WERI-Rb-1 (cell line): ENCODE data around the gene ENOX1.

ENCODE experiments used
- DNase-seq: peaks from one replicate; pipeline ENCODE4 v3.0.0-alpha.2; 2020
- H3K27ac ChIP-seq: fragments of 250-450 bp; sonication (Bioruptor Pico); 2 replicates; pipeline ENCODE4 v1.5.1; 2020; ENCODE audit warnings: mild to moderate bottlenecking, moderate library complexity
- H3K27me3 ChIP-seq: fragments of 250-450 bp; sonication (Bioruptor Pico); 2 replicates; pipeline ENCODE4 v1.5.1; 2021; ENCODE audit warnings: mild to moderate bottlenecking, low read depth, moderate library complexity; ENCODE audit not compliant: insufficient read depth, severe bottlenecking
- H3K36me3 ChIP-seq: fragments of 250-450 bp; sonication (Bioruptor Pico); 2 replicates; pipeline ENCODE4 v1.5.1; 2020; ENCODE audit warnings: mild to moderate bottlenecking, moderate library complexity
- H3K4me3 ChIP-seq: 2 replicates; pipeline ENCODE4 v1.5.1; 2011; ENCODE audit warnings: low read depth, mild to moderate bottlenecking, control low read depth, low read length
- H3K9me3 ChIP-seq: fragments of 250-450 bp; sonication (Bioruptor Pico); 2 replicates; pipeline ENCODE4 v1.5.1; 2021; ENCODE audit warnings: mild to moderate bottlenecking, moderate library complexity; ENCODE audit not compliant: severe bottlenecking
- CTCF ChIP-seq: IDR thresholded peaks from 2 replicates; pipeline ENCODE4 v1.5.1; 2011; ENCODE audit warnings: low read depth, mild to moderate bottlenecking, control low read depth, inconsistent platforms, low read length

Gene ENOX1

GRCh38 chr13:43802511-43802910 is 15.7 kb upstream of the ENOX1 start:
- Histone ChIP-seq H3K36me3 (no peaks in the 10 kb centered on the region), H3K27ac (no peak overlapping the region), H3K27me3 (no peaks in the 10 kb centered on the region), H3K4me3 (no peak overlapping the region), H3K9me3 (no peaks in the 10 kb centered on the region)
- no peak for TF ChIP-seq CTCF
- no peak for DNase-seq

GRCh38 chr13:43800828-43801227 is 14.1 kb upstream of the ENOX1 start:
- no peaks in the 10 kb centered on the region for H3K27me3 ChIP-seq

GRCh38 chr13:43799191-43799590 is 12.4 kb upstream of the ENOX1 start:
- no peak for TF ChIP-seq CTCF
- Histone ChIP-seq H3K4me3 (no peak overlapping the region), H3K27me3 (no peaks in the 10 kb centered on the region), H3K27ac (no peak overlapping the region), H3K36me3 (no peaks in the 10 kb centered on the region), H3K9me3 (no peaks in the 10 kb centered on the region)
- no peak for DNase-seq

More at GRCh38 chr13:43800828-43801227, 14.1 kb upstream of the ENOX1 start:
- Histone ChIP-seq H3K36me3 (no peaks in the 10 kb centered on the region), H3K9me3 (no peaks in the 10 kb centered on the region), H3K4me3 (no peak overlapping the region), H3K27ac (no peak overlapping the region)
- TF ChIP-seq CTCF, result no peak
- DNase-seq, result no peak

- H3K36me3 ChIP-seq, result no peaks in the 10 kb centered on the region
- TF ChIP-seq CTCF, result no peak
- no peaks in the 10 kb centered on the region for H3K27me3 ChIP-seq
- no peak overlapping the region for H3K4me3 ChIP-seq
- H3K27ac ChIP-seq, result no peak overlapping the region
- no peaks in the 10 kb centered on the region for H3K9me3 ChIP-seq
- no peak for DNase-seq
Observed at GRCh38 chr13:43797869-43798268, 11.1 kb upstream of the ENOX1 start.

GRCh38 chr13:43797159-43797558 is 10.4 kb upstream of the ENOX1 start:
- no peak for TF ChIP-seq CTCF
- Histone ChIP-seq H3K9me3 (no peaks in the 10 kb centered on the region), H3K27me3 (no peaks in the 10 kb centered on the region), H3K27ac (no peak overlapping the region), H3K4me3 (no peak overlapping the region), H3K36me3 (no peaks in the 10 kb centered on the region)
- no peak for DNase-seq

- Histone ChIP-seq H3K4me3 (no peak overlapping the region), H3K27ac (no peak overlapping the region), H3K9me3 (no peaks in the 10 kb centered on the region), H3K27me3 (no peaks in the 10 kb centered on the region), H3K36me3 (no peaks in the 10 kb centered on the region)
- no peak for TF ChIP-seq CTCF
- DNase-seq, result no peak
Observed at GRCh38 chr13:43794416-43794815, 7.6 kb upstream of the ENOX1 start.
